ENCODE data around the gene C9orf85.

DNA sequence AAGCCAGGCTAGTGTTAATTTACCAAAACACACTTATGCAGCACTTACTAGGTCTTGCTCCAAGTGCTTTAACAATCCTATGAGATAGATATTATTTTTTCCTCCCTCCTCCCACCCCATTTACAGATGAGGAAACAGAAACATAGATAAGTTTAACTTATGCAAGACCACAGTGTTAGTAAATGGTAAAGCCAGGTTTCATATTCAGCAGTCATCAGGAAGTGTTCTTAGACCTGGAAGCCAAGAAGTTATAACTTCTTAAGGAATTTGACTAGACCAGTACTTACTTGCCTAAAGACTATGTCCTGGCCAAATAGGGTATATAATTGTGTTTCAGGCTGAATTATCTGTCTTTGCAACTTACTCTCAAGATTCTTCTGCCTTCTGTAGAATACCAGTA, 16.3 kb upstream of the C9orf85 start:
- no peak for TF ChIP-seq POLR2A (IDR thresholded peaks at IDR 0.05)
- TF ChIP-seq, protein P1, sequence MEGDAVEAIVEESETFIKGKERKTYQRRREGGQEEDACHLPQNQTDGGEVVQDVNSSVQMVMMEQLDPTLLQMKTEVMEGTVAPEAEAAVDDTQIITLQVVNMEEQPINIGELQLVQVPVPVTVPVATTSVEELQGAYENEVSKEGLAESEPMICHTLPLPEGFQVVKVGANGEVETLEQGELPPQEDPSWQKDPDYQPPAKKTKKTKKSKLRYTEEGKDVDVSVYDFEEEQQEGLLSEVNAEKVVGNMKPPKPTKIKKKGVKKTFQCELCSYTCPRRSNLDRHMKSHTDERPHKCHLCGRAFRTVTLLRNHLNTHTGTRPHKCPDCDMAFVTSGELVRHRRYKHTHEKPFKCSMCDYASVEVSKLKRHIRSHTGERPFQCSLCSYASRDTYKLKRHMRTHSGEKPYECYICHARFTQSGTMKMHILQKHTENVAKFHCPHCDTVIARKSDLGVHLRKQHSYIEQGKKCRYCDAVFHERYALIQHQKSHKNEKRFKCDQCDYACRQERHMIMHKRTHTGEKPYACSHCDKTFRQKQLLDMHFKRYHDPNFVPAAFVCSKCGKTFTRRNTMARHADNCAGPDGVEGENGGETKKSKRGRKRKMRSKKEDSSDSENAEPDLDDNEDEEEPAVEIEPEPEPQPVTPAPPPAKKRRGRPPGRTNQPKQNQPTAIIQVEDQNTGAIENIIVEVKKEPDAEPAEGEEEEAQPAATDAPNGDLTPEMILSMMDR (IDR thresholded peaks at IDR 0.05), result no peak
- no peak for TF ChIP-seq POLR2AphosphoS5 (IDR thresholded peaks at IDR 0.05)

Measured in upper lobe of left lung (tissue), 4 donors.